Measurements from ENCODE around the gene ADCY6. TPM values are rescaled to one million over a fixed set of nuclear protein-coding genes. Genes with fewer than 3 reads are reported as not detected.

Gene ADCY6
- total RNA-seq, 1 experiment from 2014 or later = 24.1 TPM

GRCh38 chr12:48823281-48823680 is 34.4 kb upstream of the ADCY6 start:
- peaks cover 7% of the 10 kb centered on the region; the same call in 1 of the 2 replicates for H3K4me1 ChIP-seq (ENCODE audit: control insufficient read depth, insufficient read depth, low read length)
- H3K27ac ChIP-seq (ENCODE audit: low read length) = no peak overlapping the region
- POLR2A ChIA-PET = no interaction called here
- no peak overlapping the region for H3K4me3 ChIP-seq (ENCODE audit: low read depth in 2 of 2, low read length in 2 of 2)
- BruUV-seq (replicated peaks) = no TSS peak
- in situ Hi-C loops (cut with HindIII; ENCODE audit: low pct_unique_long_range_greater_than_20kb, low sequenced_read_pairs) (no loop called here), intact Hi-C loops (cut with micrococcal nuclease; ENCODE audit: unreplicated experiment) (no loop called here)
- CTCF ChIA-PET = no interaction called here
- H3K27me3 ChIP-seq (ENCODE audit: control insufficient read depth, insufficient read depth, low read length) = no peaks in the 10 kb centered on the region
- ATAC-seq = no peak
- H3K36me3 ChIP-seq (ENCODE audit: control insufficient read depth, insufficient read depth, low read length) = no peaks in the 10 kb centered on the region; the same call in 1 of the 2 replicates
- no peaks in the 10 kb centered on the region for H3K9me3 ChIP-seq (ENCODE audit: control insufficient read depth, insufficient read depth, low read depth, low read length)
- DNase-seq (ENCODE audit: low read depth, low spot score) = no peak
- no peak for TF ChIP-seq TCF7L2 (IDR thresholded peaks at IDR 0.05; ENCODE audit: low read depth, low read length)
- no peak for TF ChIP-seq REST (IDR thresholded peaks at IDR 0.05; ENCODE audit: insufficient read depth in 1 of 2, low read depth in 2 of 2, low read length in 1 of 2)
- no peak for TF ChIP-seq CTCF (IDR thresholded peaks at IDR 0.05)
- no peak for TF ChIP-seq POLR2AphosphoS5 (IDR thresholded peaks at IDR 0.05; ENCODE audit: low read depth, low read length)
- TF ChIP-seq SIN3A (IDR thresholded peaks at IDR 0.05; ENCODE audit: borderline replicate concordance, insufficient read depth, low read depth, low read length) = no peak

GRCh38 chr12:48822711-48823110 is 33.8 kb upstream of the ADCY6 start:
- H3K27ac ChIP-seq (ENCODE audit: low read length) = no peak overlapping the region
- no peaks in the 10 kb centered on the region for H3K27me3 ChIP-seq (ENCODE audit: control insufficient read depth, insufficient read depth, low read length)
- H3K4me1 ChIP-seq (ENCODE audit: control insufficient read depth, insufficient read depth, low read length) = peaks cover 10% of the 10 kb centered on the region
- ChIA-PET CTCF (no interaction called here), POLR2A (no interaction called here)
- intact Hi-C loops (cut with micrococcal nuclease; ENCODE audit: unreplicated experiment) = no loop called here
- ATAC-seq = no peak
- no TSS peak for BruUV-seq (replicated peaks)
- in situ Hi-C loops (cut with HindIII; ENCODE audit: low pct_unique_long_range_greater_than_20kb, low sequenced_read_pairs) = no loop called here
- no peaks in the 10 kb centered on the region; the same call in 1 of the 2 replicates for H3K36me3 ChIP-seq (ENCODE audit: control insufficient read depth, insufficient read depth, low read length)
- DNase-seq (ENCODE audit: low read depth, low spot score) = no peak
- TF ChIP-seq SIN3A (IDR thresholded peaks at IDR 0.05; ENCODE audit: borderline replicate concordance, insufficient read depth, low read depth, low read length) (no peak), POLR2AphosphoS5 (IDR thresholded peaks at IDR 0.05; ENCODE audit: low read depth, low read length) (no peak), CTCF (IDR thresholded peaks at IDR 0.05) (no peak), REST (IDR thresholded peaks at IDR 0.05; ENCODE audit: insufficient read depth in 1 of 2, low read depth in 2 of 2, low read length in 1 of 2) (no peak), TCF7L2 (IDR thresholded peaks at IDR 0.05; ENCODE audit: low read depth, low read length) (no peak)
- no peak overlapping the region for H3K4me3 ChIP-seq (ENCODE audit: low read depth in 2 of 2, low read length in 2 of 2)
- H3K9me3 ChIP-seq (ENCODE audit: control insufficient read depth, insufficient read depth, low read depth, low read length) = no peaks in the 10 kb centered on the region
